CD14-positive monocyte (primary cell): Measurements from ENCODE around the gene ATP8A1. TPM values are rescaled to one million over a fixed set of nuclear protein-coding genes. Genes with fewer than 3 reads are reported as not detected.

ENCODE experiments used
- DNase-seq, 3 donors: peaks; one replicate each; pipeline ENCODE4 v3.0.0-alpha.2; 2011 to 2022
- H2AFZ ChIP-seq: 2 replicates; pipeline ENCODE4 v1.6.0; 2012; ENCODE audit warnings: mild to moderate bottlenecking, low read depth, low read length, inconsistent platforms; ENCODE audit not compliant: insufficient read depth, poor library complexity, severe bottlenecking
- H3K27ac ChIP-seq, 2 donors: 1 replicate in 1 of 2; 2 replicates in 1 of 2; pipeline ENCODE4 v1.5.1; 2012 to 2013; ENCODE audit warnings: low read length in 2 of 2, control low read depth in 1 of 2, inconsistent platforms in 1 of 2, low read depth in 1 of 2, mild to moderate bottlenecking in 1 of 2
- H3K27me3 ChIP-seq, 2 donors: one replicate each; pipeline versions ENCODE4 v1.6.0 to v1.6.1; 2011 to 2013; ENCODE audit warnings: low read length in 2 of 2; ENCODE audit not compliant: control insufficient read depth in 2 of 2, insufficient read depth in 2 of 2
- H3K36me3 ChIP-seq, 2 donors: replicated peaks in 1 of 2; 1 replicate in 1 of 2; 2 replicates in 1 of 2; pipeline versions ENCODE4 v1.5.1 to v1.6.1; 2012 to 2013; ENCODE audit warnings: low read length in 2 of 2, control low read depth in 1 of 2, inconsistent platforms in 1 of 2, mild to moderate bottlenecking in 1 of 2; ENCODE audit not compliant: insufficient read depth in 2 of 2, control insufficient read depth in 1 of 2
- H3K4me1 ChIP-seq, 2 donors: 1 replicate in 1 of 2; 2 replicates in 1 of 2; pipeline versions ENCODE4 v1.5.1 to v1.6.1; 2012 to 2013; ENCODE audit warnings: low read length in 2 of 2, control low read depth in 1 of 2, inconsistent platforms in 1 of 2, mild to moderate bottlenecking in 1 of 2, moderate library complexity in 1 of 2; ENCODE audit not compliant: insufficient read depth in 2 of 2, control insufficient read depth in 1 of 2
- H3K4me2 ChIP-seq: replicated peaks from 2 replicates; pipeline ENCODE3; 2012; ENCODE audit warnings: low read length, moderate library complexity, mild to moderate bottlenecking; ENCODE audit not compliant: poor library complexity, severe bottlenecking; ENCODE audit errors: extremely low read depth
- H3K4me3 ChIP-seq, 3 experiments: fragments of 200-600 bp in 1 of 3; sonication (generic) in 1 of 3; replicated peaks in 1 of 3; 1 replicate in 2 of 3; 2 replicates in 1 of 3; pipeline ENCODE4 v1.5.1; 2011 to 2013; ENCODE audit warnings: low read length in 3 of 3, mild to moderate bottlenecking in 3 of 3, control low read depth in 2 of 3, low read depth in 2 of 3, inconsistent platforms in 1 of 3, moderate library complexity in 1 of 3
- H3K79me2 ChIP-seq: 2 replicates; pipeline ENCODE4 v1.6.0; 2012; ENCODE audit warnings: mild to moderate bottlenecking, control low read depth, inconsistent platforms, low read length, moderate library complexity; ENCODE audit not compliant: insufficient read depth
- H3K9ac ChIP-seq: 2 replicates; pipeline ENCODE4 v1.6.0; 2017; ENCODE audit warnings: low read length, mild to moderate bottlenecking; ENCODE audit not compliant: insufficient read depth, poor library complexity, severe bottlenecking
- H3K9me3 ChIP-seq, 2 donors: replicated peaks in 1 of 2; 1 replicate in 1 of 2; 2 replicates in 1 of 2; pipeline versions ENCODE4 v1.5.1 to v1.6.1; 2012 to 2013; ENCODE audit warnings: low read length in 2 of 2, control low read depth in 1 of 2; ENCODE audit not compliant: control insufficient read depth in 1 of 2, insufficient read depth in 1 of 2
- H4K20me1 ChIP-seq: 2 replicates; pipeline ENCODE4 v1.6.0; 2012; ENCODE audit warnings: mild to moderate bottlenecking, low read length, control low read depth, moderate library complexity; ENCODE audit not compliant: insufficient read depth
- H3K27ac Mint-ChIP-seq, 7 donors: one replicate each; pipeline ENCODE4 v1.8.0; 2020; ENCODE audit warnings: mild to moderate bottlenecking in 7 of 7, mixed read lengths in 7 of 7, moderate library complexity in 6 of 7, inconsistent platforms in 2 of 7
- H3K27me3 Mint-ChIP-seq, 3 donors: one replicate each; pipeline ENCODE4 v1.8.0; 2021 to 2022; ENCODE audit warnings: low read depth in 3 of 3, mild to moderate bottlenecking in 3 of 3, mixed read lengths in 3 of 3, moderate library complexity in 3 of 3, inconsistent platforms in 1 of 3
- H3K36me3 Mint-ChIP-seq, 2 donors: one replicate each; pipeline ENCODE4 v1.8.0; 2020; ENCODE audit warnings: mixed read lengths in 2 of 2, inconsistent platforms in 1 of 2, mild to moderate bottlenecking in 1 of 2
- H3K4me1 Mint-ChIP-seq: one replicate; pipeline ENCODE4 v1.8.0; 2020; ENCODE audit warnings: mild to moderate bottlenecking, mixed read lengths
- H3K4me3 Mint-ChIP-seq, 2 donors: one replicate each; pipeline ENCODE4 v1.8.0; 2020; ENCODE audit warnings: mild to moderate bottlenecking in 2 of 2, mixed read lengths in 2 of 2, moderate library complexity in 1 of 2
- H3K9me3 Mint-ChIP-seq, 7 donors: one replicate each; pipeline ENCODE4 v1.8.0; 2020 to 2022; ENCODE audit warnings: mixed read lengths in 7 of 7, mild to moderate bottlenecking in 6 of 7, moderate library complexity in 6 of 7, inconsistent platforms in 2 of 7
- WGBS: methylation state at CpG from one replicate; pipeline ENCODE4 v1.1.5; 2013; ENCODE audit warnings: missing lambda C conversion rate; ENCODE audit not compliant: insufficient coverage; 5-methylcytosine and 5-hydroxymethylcytosine counted together
- intact Hi-C, 2 donors: fragments of 100-400 bp; cut with micrococcal nuclease; formaldehyde crosslinking; loops; one replicate each; pipeline versions ENCODE4 v1.15.0 to v1.15.1; 2023
- polyA plus RNA-seq, 3 donors: library from polyadenylated mRNA; depleted of rRNA in 1 of 3; unstranded in 2 of 3; stranded (reverse) in 1 of 3; fragments of 300-500 nt in 2 of 3; fragments of >200 nt in 1 of 3; fragmentation: Illumina TruSeq in 2 of 3; gene quantifications; 1 replicate in 2 of 3; 2 replicates in 1 of 3; pipeline ENCODE4 v1.2.3, GENCODE V29; 2012 to 2021
- TF ChIP-seq, protein P1 (sequence below): fragments of 200-600 bp; IDR thresholded peaks from one replicate; pipeline ENCODE4 v1.8.0; 2022; ENCODE audit warnings: antibody characterized with exemption, mild to moderate bottlenecking

ATP8A1 gene
- polyA plus RNA-seq, 3 donors = 2.2 to 10.8 (median 3.2) TPM

- no peak overlapping the region for H3K27ac Mint-ChIP-seq
- TF ChIP-seq, protein P1, sequence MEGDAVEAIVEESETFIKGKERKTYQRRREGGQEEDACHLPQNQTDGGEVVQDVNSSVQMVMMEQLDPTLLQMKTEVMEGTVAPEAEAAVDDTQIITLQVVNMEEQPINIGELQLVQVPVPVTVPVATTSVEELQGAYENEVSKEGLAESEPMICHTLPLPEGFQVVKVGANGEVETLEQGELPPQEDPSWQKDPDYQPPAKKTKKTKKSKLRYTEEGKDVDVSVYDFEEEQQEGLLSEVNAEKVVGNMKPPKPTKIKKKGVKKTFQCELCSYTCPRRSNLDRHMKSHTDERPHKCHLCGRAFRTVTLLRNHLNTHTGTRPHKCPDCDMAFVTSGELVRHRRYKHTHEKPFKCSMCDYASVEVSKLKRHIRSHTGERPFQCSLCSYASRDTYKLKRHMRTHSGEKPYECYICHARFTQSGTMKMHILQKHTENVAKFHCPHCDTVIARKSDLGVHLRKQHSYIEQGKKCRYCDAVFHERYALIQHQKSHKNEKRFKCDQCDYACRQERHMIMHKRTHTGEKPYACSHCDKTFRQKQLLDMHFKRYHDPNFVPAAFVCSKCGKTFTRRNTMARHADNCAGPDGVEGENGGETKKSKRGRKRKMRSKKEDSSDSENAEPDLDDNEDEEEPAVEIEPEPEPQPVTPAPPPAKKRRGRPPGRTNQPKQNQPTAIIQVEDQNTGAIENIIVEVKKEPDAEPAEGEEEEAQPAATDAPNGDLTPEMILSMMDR = no peak
These were observed 70.1 kb downstream of the ATP8A1 start for GRCh38 chr4:42586775-42587174.

GRCh38 chr4:42579903-42580302 lies 77.0 kb downstream of the ATP8A1 start:
- Mint-ChIP-seq H3K4me3 (no peak overlapping the region), H3K4me1 (no peaks in the 10 kb centered on the region), H3K36me3 (peaks cover 10 to 30% of the 10 kb centered on the region in 2 donors), H3K9me3 (no peaks in the 10 kb centered on the region), H3K27me3 (peaks cover 0 to 2% (median 0%) of the 10 kb centered on the region in 3 donors), H3K27ac (no peak overlapping the region)
- WGBS = no CpG with 5 or more reads among the region's 3 CpGs
- Histone ChIP-seq H3K9ac (no peak overlapping the region), H3K79me2 (no peaks in the 10 kb centered on the region), H3K9me3 (no peaks in the 10 kb centered on the region), H4K20me1 (no peaks in the 10 kb centered on the region), H3K4me1 (no peaks in the 10 kb centered on the region), H3K4me2 (no peak overlapping the region), H3K27ac (no peak overlapping the region), H2AFZ (no peak overlapping the region), H3K27me3 (no peaks in the 10 kb centered on the region), H3K4me3 (no peak overlapping the region), H3K36me3 (peaks cover 0 to 24% of the 10 kb centered on the region in 2 donors)
- DNase-seq = no peak
- TF ChIP-seq, protein P1 = no peak
- intact Hi-C loops = no loop called here

More at GRCh38 chr4:42586775-42587174, 70.1 kb downstream of the ATP8A1 start:
- H3K27me3 Mint-ChIP-seq = peaks cover 0 to under 1% (median 0%) of the 10 kb centered on the region in 3 donors
- Histone ChIP-seq H4K20me1 (no peaks in the 10 kb centered on the region), H3K4me1 (no peaks in the 10 kb centered on the region), H3K27ac (no peak overlapping the region), H3K27me3 (no peaks in the 10 kb centered on the region), H3K4me2 (no peak overlapping the region), H3K9ac (no peak overlapping the region), H3K79me2 (no peaks in the 10 kb centered on the region), H3K9me3 (no peaks in the 10 kb centered on the region), H3K4me3 (no peak overlapping the region), H2AFZ (no peak overlapping the region), H3K36me3 (peaks cover 3 to 11% of the 10 kb centered on the region in 2 donors)
- peaks cover 18 to 30% of the 10 kb centered on the region in 2 donors for H3K36me3 Mint-ChIP-seq
- peaks cover 0 to 3% (median 0%) of the 10 kb centered on the region in 7 donors for H3K9me3 Mint-ChIP-seq
- no peak overlapping the region for H3K4me3 Mint-ChIP-seq
- no CpG with 5 or more reads among the region's 1 CpG for WGBS
- no peak for DNase-seq
- intact Hi-C loops = no loop called here
- no peaks in the 10 kb centered on the region for H3K4me1 Mint-ChIP-seq
